T-cell (primary cell): ENCODE results near the gene PCBP3. TPM values are rescaled to one million over a fixed set of nuclear protein-coding genes. Genes with fewer than 3 reads are reported as not detected.

Source experiments
- ATAC-seq, 4 experiments: fragments of 200-7000 bp in 3 of 4; fragments of 150-1000 bp in 1 of 4; cut with Tn5 transposase; replicated peaks in 1 of 4; 1 replicate in 3 of 4; 2 replicates in 1 of 4; pipeline ENCODE4 v1.10.0; 2021; ENCODE audit warnings: moderate library complexity in 3 of 4, mild to moderate bottlenecking in 2 of 4, moderate number of reproducible peaks in 1 of 4
- CTCF ChIA-PET, 2 donors: fragments of 300-600 bp; sonication (Branson Sonifier 250); formaldehyde crosslinking; loops; one replicate each; lab custom pipeline; 2022; ENCODE audit warnings: antibody characterized with exemption in 2 of 2; lab: Charles Lee
- POLR2A ChIA-PET, 2 donors: fragments of 300-600 bp; sonication (Branson Sonifier 250); formaldehyde crosslinking; loops; one replicate each; lab custom pipeline; 2022; ENCODE audit warnings: antibody characterized with exemption in 2 of 2; lab: Charles Lee
- DNase-seq, 35 experiments: peaks; one replicate each; pipeline versions ENCODE4 v3.0.0 to v3.0.0-alpha.2; 2013 to 2023
- H3K27ac ChIP-seq: one replicate; pipeline ENCODE4 v1.5.1; 2013; ENCODE audit warnings: low read length
- H3K27me3 ChIP-seq, 2 experiments: replicated peaks in 1 of 2; 1 replicate in 1 of 2; 2 replicates in 1 of 2; pipeline versions ENCODE4 v1.6.1 to v1.7.0; 2013; ENCODE audit warnings: low read length in 1 of 2, mixed read lengths in 1 of 2; ENCODE audit not compliant: control insufficient read depth in 2 of 2, insufficient read depth in 2 of 2; ENCODE audit errors: extremely low read depth in 1 of 2
- H3K36me3 ChIP-seq, 2 donors: 1 replicate in 1 of 2; 2 replicates in 1 of 2; pipeline versions ENCODE4 v1.6.1 to v1.7.0; 2013; ENCODE audit warnings: low read length in 1 of 2; ENCODE audit not compliant: control insufficient read depth in 2 of 2, insufficient read depth in 1 of 2; ENCODE audit errors: extremely low read depth in 1 of 2
- H3K4me1 ChIP-seq, 2 experiments: 1 replicate in 1 of 2; 2 replicates in 1 of 2; pipeline versions ENCODE4 v1.6.1 to v1.7.0; 2013; ENCODE audit warnings: low read length in 2 of 2, mixed read lengths in 1 of 2; ENCODE audit not compliant: insufficient read depth in 2 of 2, control insufficient read depth in 1 of 2; ENCODE audit errors: extremely low read depth in 1 of 2
- H3K4me3 ChIP-seq, 2 donors: 1 replicate in 1 of 2; 2 replicates in 1 of 2; pipeline versions ENCODE4 v1.5.1 to v1.7.0; 2013; ENCODE audit warnings: mild to moderate bottlenecking in 2 of 2, low read length in 1 of 2, moderate library complexity in 1 of 2; ENCODE audit not compliant: control insufficient read depth in 1 of 2; ENCODE audit errors: extremely low read depth in 1 of 2
- H3K9me3 ChIP-seq: 2 replicates; pipeline ENCODE4 v1.7.0; 2013
- H3K27ac Mint-ChIP-seq, 2 donors: one replicate each; pipeline ENCODE4 v1.8.0; 2020 to 2021; ENCODE audit warnings: mild to moderate bottlenecking in 2 of 2, mixed read lengths in 2 of 2
- H3K27me3 Mint-ChIP-seq, 2 donors: one replicate each; pipeline ENCODE4 v1.8.0; 2021 to 2022; ENCODE audit warnings: mixed read lengths in 2 of 2
- H3K36me3 Mint-ChIP-seq: one replicate; pipeline ENCODE4 v1.8.0; 2021; ENCODE audit warnings: mixed read lengths
- H3K4me1 Mint-ChIP-seq, 3 donors: one replicate each; pipeline ENCODE4 v1.8.0; 2020 to 2022; ENCODE audit warnings: mixed read lengths in 3 of 3, mild to moderate bottlenecking in 1 of 3
- H3K4me3 Mint-ChIP-seq, 3 donors: one replicate each; pipeline ENCODE4 v1.8.0; 2020 to 2022; ENCODE audit warnings: mild to moderate bottlenecking in 3 of 3, mixed read lengths in 3 of 3, moderate library complexity in 3 of 3
- H3K9me3 Mint-ChIP-seq, 3 donors: one replicate each; pipeline ENCODE4 v1.8.0; 2020 to 2022; ENCODE audit warnings: mixed read lengths in 3 of 3
- WGBS: methylation state at CpG from one replicate; pipeline ENCODE4 v1.1.5; 2013; ENCODE audit warnings: missing lambda C conversion rate; ENCODE audit not compliant: insufficient coverage; 5-methylcytosine and 5-hydroxymethylcytosine counted together
- total RNA-seq, 35 experiments: library from RNA in 6 of 35; stranded (reverse) in 6 of 35; fragments of 120-200 nt in 1 of 35; gene quantifications; one replicate each; pipeline versions ENCODE4 v1.2.1 to v1.2.4 and lab custom pipeline; 2013 to 2026

Gene PCBP3
- total RNA-seq, 5 donors from 2014 or later (not counting 1 experiment from before 2014, with no cell fraction given): 1.5 to 4.2 (median 2.8) TPM

DNA sequence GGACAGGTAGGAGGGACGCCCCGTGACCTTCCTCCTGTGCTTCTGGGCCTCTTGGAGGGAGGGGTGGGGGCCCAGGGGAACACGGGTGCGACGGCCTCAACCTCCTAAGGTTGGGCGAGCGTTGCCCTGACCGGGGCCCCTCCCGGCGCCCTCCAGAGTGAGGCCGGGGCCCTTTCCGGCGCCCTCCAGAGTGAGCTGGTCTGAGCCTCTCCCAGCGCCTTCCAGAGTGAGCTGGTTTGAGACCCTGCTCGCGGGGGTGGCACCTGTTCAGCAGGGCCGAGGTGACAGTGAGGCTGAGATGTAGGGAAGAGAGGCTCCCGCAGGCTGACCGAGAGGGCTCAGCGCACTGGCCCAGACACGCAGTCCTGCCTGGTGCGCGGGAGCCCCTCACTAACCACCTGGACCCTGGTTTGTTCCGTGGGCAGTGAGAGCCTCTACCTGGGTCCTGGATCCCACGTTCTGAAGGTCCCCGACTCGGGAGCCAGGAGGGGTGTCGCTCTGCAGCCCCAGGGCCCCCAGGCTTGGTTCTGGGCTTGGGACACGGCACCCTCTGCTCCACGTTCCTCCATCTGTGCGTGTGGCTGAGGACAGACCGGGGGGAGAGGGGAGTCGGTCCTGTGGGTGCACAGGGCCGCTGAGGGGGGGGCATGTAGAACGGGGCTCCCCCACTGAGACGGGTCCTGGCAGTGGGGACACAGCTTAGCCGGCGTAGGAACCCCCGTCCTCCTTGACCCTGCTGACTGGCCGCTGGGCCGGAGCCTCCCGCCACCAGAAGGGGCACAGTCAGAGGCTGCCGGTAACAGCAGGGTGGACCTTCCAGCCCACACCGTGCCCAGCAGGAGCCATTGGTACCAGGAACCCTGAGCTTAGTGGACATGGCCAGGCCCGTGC, 339.5 kb downstream of the PCBP3 start:
- ATAC-seq (no peak), DNase-seq (peak in 2 of 35 experiments; percentile 2 to 23)
- POLR2A ChIA-PET: no interaction called here
- H3K36me3 Mint-ChIP-seq: no peaks in the 10 kb centered on the region
- no peaks in the 10 kb centered on the region for H3K36me3 ChIP-seq
- H3K4me1 Mint-ChIP-seq: peaks cover 4 to 16% (median 15%) of the 10 kb centered on the region in 3 donors
- 71% methylated on average over 42 of the region's 45 CpGs for WGBS
- no peak overlapping the region for H3K4me3 ChIP-seq
- H3K9me3 Mint-ChIP-seq: no peaks in the 10 kb centered on the region
- H3K9me3 ChIP-seq: no peaks in the 10 kb centered on the region
- peak overlapping the region; percentile 50 to 62 (median 55) for H3K4me3 Mint-ChIP-seq
- CTCF ChIA-PET: no interaction called here
- H3K27me3 Mint-ChIP-seq: no peaks in the 10 kb centered on the region
- H3K27ac ChIP-seq: no peak overlapping the region
- no peak overlapping the region for H3K27ac Mint-ChIP-seq
- H3K4me1 ChIP-seq: peaks cover 7 to 30% of the 10 kb centered on the region in 2 experiments
- peaks cover 0 to 38% of the 10 kb centered on the region in 2 experiments for H3K27me3 ChIP-seq

DNA sequence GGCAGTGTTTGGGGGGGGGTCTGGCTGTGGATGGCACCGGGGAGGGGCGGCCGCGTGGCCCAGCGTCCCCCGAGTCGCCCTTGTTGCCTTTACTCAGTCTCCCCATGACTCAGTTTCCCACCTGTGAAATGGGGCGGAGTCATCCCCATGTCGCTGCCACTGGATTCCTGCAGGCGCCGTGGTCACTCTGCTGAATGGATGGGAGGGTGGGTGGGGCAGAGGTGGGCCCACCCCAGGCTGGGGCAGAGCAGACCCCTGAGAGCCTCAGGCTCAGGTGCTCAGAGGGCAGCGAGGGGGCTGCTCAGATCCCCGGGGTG, 340.1 kb downstream of the PCBP3 start:
- no peak for DNase-seq
- Histone ChIP-seq H3K4me3 (no peak overlapping the region), H3K36me3 (no peaks in the 10 kb centered on the region), H3K9me3 (no peaks in the 10 kb centered on the region), H3K27ac (no peak overlapping the region), H3K4me1 (peaks cover 7 to 24% of the 10 kb centered on the region in 2 experiments), H3K27me3 (peaks cover 0 to 36% of the 10 kb centered on the region in 2 experiments)
- WGBS: 100% methylated on average over 3 of the region's 13 CpGs
- no peak overlapping the region for H3K27ac Mint-ChIP-seq
- H3K36me3 Mint-ChIP-seq: no peaks in the 10 kb centered on the region
- no peak for ATAC-seq
- no peaks in the 10 kb centered on the region for H3K27me3 Mint-ChIP-seq
- ChIA-PET POLR2A (no interaction called here), CTCF (no interaction called here)
- H3K9me3 Mint-ChIP-seq: no peaks in the 10 kb centered on the region
- H3K4me1 Mint-ChIP-seq: peaks cover 4 to 13% (median 10%) of the 10 kb centered on the region in 3 donors
- H3K4me3 Mint-ChIP-seq: no peak overlapping the region

DNA sequence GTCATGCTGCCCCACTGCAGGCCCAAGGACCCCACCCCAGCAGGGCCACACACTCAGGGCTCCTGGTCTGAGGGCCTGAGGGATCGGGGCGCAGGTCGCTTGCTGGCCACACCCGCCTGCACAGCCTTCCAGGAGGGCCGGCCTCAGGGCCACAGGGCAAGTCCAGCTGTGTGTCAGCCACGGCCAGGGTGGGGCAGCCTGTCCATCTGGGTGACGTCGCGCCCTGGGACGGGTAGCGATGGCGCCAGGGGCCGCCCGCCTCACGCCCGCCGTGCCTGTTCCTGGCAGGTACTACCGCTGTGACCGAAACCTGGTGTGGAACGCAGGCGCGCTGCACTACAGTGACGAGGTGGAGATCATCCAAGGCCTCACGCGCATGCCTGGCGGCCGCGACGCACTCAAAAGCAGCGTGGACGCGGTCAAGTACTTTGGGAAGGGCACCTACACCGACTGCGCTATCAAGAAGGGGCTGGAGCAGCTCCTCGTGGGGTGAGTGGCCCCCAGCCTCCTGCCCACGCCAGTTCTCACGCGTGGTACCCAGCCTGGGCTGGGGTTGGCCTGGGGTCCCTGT, 340.5 kb downstream of the PCBP3 start:
- peaks cover 7 to 24% of the 10 kb centered on the region in 2 experiments for H3K4me1 ChIP-seq
- H3K36me3 ChIP-seq: no peaks in the 10 kb centered on the region
- WGBS: 95% methylated on average over 38 of the region's 38 CpGs
- peaks cover 2 to 10% (median 10%) of the 10 kb centered on the region in 3 donors for H3K4me1 Mint-ChIP-seq
- no peaks in the 10 kb centered on the region for H3K27me3 Mint-ChIP-seq
- no peak overlapping the region for H3K4me3 Mint-ChIP-seq
- DNase-seq (peak in 1 of 35 experiments; percentile 2), ATAC-seq (no peak)
- no peak overlapping the region for H3K4me3 ChIP-seq
- ChIA-PET CTCF (no interaction called here), POLR2A (no interaction called here)
- H3K27ac Mint-ChIP-seq: no peak overlapping the region
- peaks cover 0 to 34% of the 10 kb centered on the region in 2 experiments for H3K27me3 ChIP-seq
- H3K9me3 ChIP-seq: no peaks in the 10 kb centered on the region
- H3K27ac ChIP-seq: no peak overlapping the region
- no peaks in the 10 kb centered on the region for H3K9me3 Mint-ChIP-seq
- H3K36me3 Mint-ChIP-seq: no peaks in the 10 kb centered on the region

DNA sequence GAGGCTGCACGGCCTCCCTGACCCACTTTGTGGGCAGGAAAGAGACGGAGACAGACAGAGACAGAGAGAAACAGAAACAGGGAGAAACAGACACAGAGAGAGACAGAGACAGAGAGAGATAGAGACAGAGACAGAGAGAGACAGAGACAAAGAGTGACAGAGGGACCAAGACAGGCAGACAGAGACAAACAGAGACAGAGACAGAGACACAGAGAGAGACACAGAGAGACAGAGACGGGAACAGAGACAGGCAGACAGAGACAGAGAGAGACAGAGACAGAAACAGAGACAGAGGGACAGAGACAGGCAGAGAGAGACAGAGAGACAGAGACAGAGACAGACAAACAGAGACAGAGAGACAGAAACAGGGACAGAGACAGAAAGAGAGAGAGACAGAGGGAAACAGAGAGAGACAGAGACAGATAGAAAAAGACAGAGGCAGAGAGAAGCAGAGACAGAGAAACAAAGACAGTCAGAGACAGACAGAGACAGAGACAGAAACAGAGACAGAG, 341.1 kb downstream of the PCBP3 start:
- Mint-ChIP-seq H3K36me3 (no peaks in the 10 kb centered on the region), H3K4me1 (peaks cover 0 to 10% (median 7%) of the 10 kb centered on the region in 3 donors), H3K27me3 (no peaks in the 10 kb centered on the region), H3K9me3 (no peaks in the 10 kb centered on the region), H3K4me3 (peak overlapping the region in 1 of 3 donors; percentile 5), H3K27ac (peak overlapping the region in 1 of 2 donors; percentile 29)
- ChIA-PET POLR2A (no interaction called here), CTCF (no interaction called here)
- no peaks in the 10 kb centered on the region for H3K36me3 ChIP-seq
- H3K27ac ChIP-seq: no peak overlapping the region
- H3K9me3 ChIP-seq: no peaks in the 10 kb centered on the region
- peaks cover 7 to 22% of the 10 kb centered on the region in 2 experiments for H3K4me1 ChIP-seq
- ATAC-seq: no peak
- H3K4me3 ChIP-seq: no peak overlapping the region
- no peak for DNase-seq
- H3K27me3 ChIP-seq: peaks cover 0 to 29% of the 10 kb centered on the region in 2 experiments
- 85% methylated on average over 3 of the region's 3 CpGs for WGBS

DNA sequence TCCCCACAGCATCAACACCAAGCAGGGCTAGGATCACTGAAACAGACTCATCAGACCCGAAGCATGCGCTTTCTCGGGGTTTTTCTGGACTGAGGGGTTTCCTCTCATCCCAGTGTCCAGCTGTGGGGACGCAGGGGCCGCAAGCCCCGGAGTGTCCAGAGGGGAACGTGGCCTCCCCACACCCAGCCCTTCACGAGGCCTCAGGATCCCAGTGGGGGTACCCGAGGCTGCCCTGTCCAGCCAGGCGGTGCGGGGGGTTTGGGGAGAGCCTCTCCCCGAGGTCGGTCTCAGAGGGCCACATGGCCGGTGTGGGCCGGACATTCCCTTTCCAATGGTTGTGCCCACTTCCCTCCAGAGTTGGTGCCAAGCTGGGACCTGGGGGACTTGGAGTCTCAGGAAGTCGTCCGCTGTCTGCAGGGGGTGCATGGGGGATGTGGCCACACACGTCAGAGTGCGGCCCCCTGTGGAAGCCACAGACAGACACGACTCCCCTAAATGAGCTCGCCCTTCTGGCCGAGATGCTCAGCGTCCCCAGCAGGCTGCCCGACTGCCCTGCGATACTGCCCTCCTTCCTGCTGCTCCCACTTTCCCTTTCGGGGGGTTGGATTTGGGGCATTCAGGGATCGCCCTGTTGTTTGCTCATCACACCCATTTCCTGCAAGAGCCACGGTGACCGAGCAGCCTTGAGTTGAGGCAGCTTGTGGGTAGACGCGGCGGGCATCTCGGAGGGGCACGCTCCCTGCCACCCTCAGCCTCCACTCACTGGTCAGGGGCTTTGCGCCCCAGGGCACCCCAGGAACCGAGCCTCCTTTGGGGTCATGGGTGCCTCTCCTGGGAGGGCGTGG, 342.2 kb downstream of the PCBP3 start:
- WGBS: 78% methylated on average over 26 of the region's 37 CpGs
- Mint-ChIP-seq H3K9me3 (no peaks in the 10 kb centered on the region), H3K36me3 (no peaks in the 10 kb centered on the region), H3K27ac (no peak overlapping the region), H3K4me3 (no peak overlapping the region), H3K4me1 (peaks cover 0 to 10% (median 7%) of the 10 kb centered on the region in 3 donors), H3K27me3 (no peaks in the 10 kb centered on the region)
- Histone ChIP-seq H3K36me3 (no peaks in the 10 kb centered on the region), H3K4me3 (no peak overlapping the region), H3K27me3 (peaks cover 0 to 22% of the 10 kb centered on the region in 2 experiments), H3K9me3 (no peaks in the 10 kb centered on the region), H3K4me1 (peaks cover 6 to 21% of the 10 kb centered on the region in 2 experiments), H3K27ac (no peak overlapping the region)
- ATAC-seq: no peak
- CTCF ChIA-PET: no interaction called here
- POLR2A ChIA-PET: no interaction called here
- peak in 1 of 35 experiments; percentile 3 for DNase-seq
